Endothelial cell (in vitro differentiated cells): ENCODE measurements around the gene ALG9. TPM values are rescaled to one million over a fixed set of nuclear protein-coding genes. Genes with fewer than 3 reads are reported as not detected.

Source experiments
- DNase-seq: peaks from one replicate; pipeline ENCODE4 v3.0.0; 2021; ENCODE audit warnings: low spot score
- H3K27ac Mint-ChIP-seq: one replicate; pipeline ENCODE4 v1.8.0; 2021; ENCODE audit warnings: mixed read lengths, inconsistent platforms; ENCODE audit not compliant: unreplicated experiment
- H3K27me3 Mint-ChIP-seq: one replicate; pipeline ENCODE4 v1.8.0; 2021; ENCODE audit warnings: mild to moderate bottlenecking, moderate library complexity, mixed read lengths, inconsistent platforms; ENCODE audit not compliant: unreplicated experiment
- H3K36me3 Mint-ChIP-seq: one replicate; pipeline ENCODE4 v1.8.0; 2021; ENCODE audit warnings: mild to moderate bottlenecking, low read depth, mixed read lengths, inconsistent platforms; ENCODE audit not compliant: unreplicated experiment
- H3K4me1 Mint-ChIP-seq: one replicate; pipeline ENCODE4 v1.8.0; 2021; ENCODE audit warnings: mild to moderate bottlenecking, mixed read lengths, inconsistent platforms; ENCODE audit not compliant: unreplicated experiment
- H3K4me3 Mint-ChIP-seq: one replicate; pipeline ENCODE4 v1.8.0; 2021; ENCODE audit warnings: mild to moderate bottlenecking, mixed read lengths, inconsistent platforms; ENCODE audit not compliant: unreplicated experiment
- H3K9me3 Mint-ChIP-seq: one replicate; pipeline ENCODE4 v1.8.0; 2021; ENCODE audit warnings: mixed read lengths, inconsistent platforms; ENCODE audit not compliant: unreplicated experiment
- CTCF ChIP-seq: fragments of 200-600 bp; sonication (generic); IDR thresholded peaks from one replicate; pipeline ENCODE4 v1.5.0; 2021; ENCODE audit warnings: antibody characterized with exemption; ENCODE audit not compliant: unreplicated experiment
- total RNA-seq: library from RNA; stranded (reverse); fragmentation: NEBNext Ultra II Directional; extraction: Animal tissue kit (Norgen Biotek cat#: 25700); gene quantifications from one replicate; pipeline ENCODE4 v1.2.1, GENCODE V29; 2021; ENCODE audit not compliant: unreplicated experiment

The ALG9 gene
- total RNA-seq, 1 donor from 2014 or later: 35.8 TPM

- no peaks in the 10 kb centered on the region for H3K9me3 Mint-ChIP-seq
- H3K27ac Mint-ChIP-seq: peak overlapping the region; percentile 98
- DNase-seq: no peak
- peaks cover 11% of the 10 kb centered on the region for H3K4me1 Mint-ChIP-seq
- no peak for TF ChIP-seq CTCF
- H3K27me3 Mint-ChIP-seq: no peaks in the 10 kb centered on the region
- peak overlapping the region; percentile 96 for H3K4me3 Mint-ChIP-seq
- no peaks in the 10 kb centered on the region for H3K36me3 Mint-ChIP-seq
Measured at GRCh38 chr11:111879637-111879960, 8.2 kb upstream of the ALG9 start.

- peak; percentile 99 for TF ChIP-seq CTCF
- H3K9me3 Mint-ChIP-seq: no peaks in the 10 kb centered on the region
- peaks cover 11% of the 10 kb centered on the region for H3K4me1 Mint-ChIP-seq
- H3K4me3 Mint-ChIP-seq: peak within 1 kb of the TSS; percentile 96
- DNase-seq: peak; percentile 99
- H3K27ac Mint-ChIP-seq: peak within 1 kb of the TSS; percentile 98
- no peaks in the 10 kb centered on the region for H3K36me3 Mint-ChIP-seq
- H3K27me3 Mint-ChIP-seq: no peaks in the 10 kb centered on the region
Measured at GRCh38 chr11:111878849-111879636, 7.7 kb upstream of the ALG9 start, which contains the start of the genes CFAP68 and FDXACB1. Gene CFAP68, plus strand, starts transcription at chr11:111879541. Its CDS starts 20 bp downstream, at chr11:111879561. Gene FDXACB1, minus strand, starts transcription at chr11:111879165. Its CDS starts 33 bp downstream, at chr11:111879132.

- Mint-ChIP-seq H3K4me3 (peak overlapping the region; percentile 96), H3K4me1 (peaks cover 11% of the 10 kb centered on the region), H3K36me3 (no peaks in the 10 kb centered on the region), H3K27me3 (no peaks in the 10 kb centered on the region), H3K27ac (peak overlapping the region; percentile 39), H3K9me3 (no peaks in the 10 kb centered on the region)
- TF ChIP-seq CTCF: no peak
- DNase-seq: peak; percentile 6
Measured at GRCh38 chr11:111878385-111878848, 7.0 kb upstream of the ALG9 start.

- H3K9me3 Mint-ChIP-seq: no peaks in the 10 kb centered on the region
- H3K4me3 Mint-ChIP-seq: peak overlapping the region; percentile 90
- TF ChIP-seq CTCF: no peak
- peaks cover 5% of the 10 kb centered on the region for H3K4me1 Mint-ChIP-seq
- H3K36me3 Mint-ChIP-seq: peaks cover 12% of the 10 kb centered on the region
- H3K27ac Mint-ChIP-seq: peak overlapping the region; percentile 53
- H3K27me3 Mint-ChIP-seq: peaks cover 2% of the 10 kb centered on the region
- DNase-seq: no peak
Measured at GRCh38 chr11:111871693-111872161, 346 bp upstream of the ALG9 start.

- no peak for TF ChIP-seq CTCF
- no peaks in the 10 kb centered on the region for H3K9me3 Mint-ChIP-seq
- H3K27me3 Mint-ChIP-seq: peaks cover 2% of the 10 kb centered on the region
- H3K36me3 Mint-ChIP-seq: peaks cover 17% of the 10 kb centered on the region
- peak overlapping the region; percentile 97 for H3K4me3 Mint-ChIP-seq
- peaks cover 5% of the 10 kb centered on the region for H3K4me1 Mint-ChIP-seq
- H3K27ac Mint-ChIP-seq: no peak overlapping the region
- no peak for DNase-seq
Measured at GRCh38 chr11:111870522-111870885, 877 bp downstream of the ALG9 start.
